ENCODE measurements around the gene TRAPPC11.
A peak's percentile ranks its signal among the peaks of the same experiment; 100 is the strongest.

- TF ChIP-seq, protein P1, sequence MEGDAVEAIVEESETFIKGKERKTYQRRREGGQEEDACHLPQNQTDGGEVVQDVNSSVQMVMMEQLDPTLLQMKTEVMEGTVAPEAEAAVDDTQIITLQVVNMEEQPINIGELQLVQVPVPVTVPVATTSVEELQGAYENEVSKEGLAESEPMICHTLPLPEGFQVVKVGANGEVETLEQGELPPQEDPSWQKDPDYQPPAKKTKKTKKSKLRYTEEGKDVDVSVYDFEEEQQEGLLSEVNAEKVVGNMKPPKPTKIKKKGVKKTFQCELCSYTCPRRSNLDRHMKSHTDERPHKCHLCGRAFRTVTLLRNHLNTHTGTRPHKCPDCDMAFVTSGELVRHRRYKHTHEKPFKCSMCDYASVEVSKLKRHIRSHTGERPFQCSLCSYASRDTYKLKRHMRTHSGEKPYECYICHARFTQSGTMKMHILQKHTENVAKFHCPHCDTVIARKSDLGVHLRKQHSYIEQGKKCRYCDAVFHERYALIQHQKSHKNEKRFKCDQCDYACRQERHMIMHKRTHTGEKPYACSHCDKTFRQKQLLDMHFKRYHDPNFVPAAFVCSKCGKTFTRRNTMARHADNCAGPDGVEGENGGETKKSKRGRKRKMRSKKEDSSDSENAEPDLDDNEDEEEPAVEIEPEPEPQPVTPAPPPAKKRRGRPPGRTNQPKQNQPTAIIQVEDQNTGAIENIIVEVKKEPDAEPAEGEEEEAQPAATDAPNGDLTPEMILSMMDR (conservative IDR thresholded peaks at IDR 0.05; ENCODE audit: low read depth, low read length) = no peak
- TF ChIP-seq RAD21 (IDR thresholded peaks at IDR 0.05; ENCODE audit: low read length) (no peak), FOS (IDR thresholded peaks at IDR 0.05; ENCODE audit: low read depth, low read length) (no peak), NFE2L2 (IDR thresholded peaks at IDR 0.05; ENCODE audit: low read depth, low read length) (no peak), ELK1 (IDR thresholded peaks at IDR 0.05; ENCODE audit: borderline replicate concordance, low read depth, low read length) (no peak), MAZ (IDR thresholded peaks at IDR 0.05; ENCODE audit: borderline replicate concordance, low read depth, low read length) (no peak), BHLHE40 (IDR thresholded peaks at IDR 0.05; ENCODE audit: low read depth, low read length) (no peak), CHD1 (IDR thresholded peaks at IDR 0.05; ENCODE audit: low read depth, low read length) (no peak), POLR2A (IDR thresholded peaks at IDR 0.05; ENCODE audit: low read depth, low read length) (no peak), MXI1 (IDR thresholded peaks at IDR 0.05; ENCODE audit: borderline replicate concordance, low read depth, low read length) (no peak), CEBPB (IDR thresholded peaks at IDR 0.05; ENCODE audit: low read depth, low read length) (peak; percentile 69), SMC3 (IDR thresholded peaks at IDR 0.05; ENCODE audit: low read depth, low read length) (no peak), RFX5 (IDR thresholded peaks at IDR 0.05; ENCODE audit: low read depth, low read length) (no peak)
- TF ChIP-seq, protein P2, sequence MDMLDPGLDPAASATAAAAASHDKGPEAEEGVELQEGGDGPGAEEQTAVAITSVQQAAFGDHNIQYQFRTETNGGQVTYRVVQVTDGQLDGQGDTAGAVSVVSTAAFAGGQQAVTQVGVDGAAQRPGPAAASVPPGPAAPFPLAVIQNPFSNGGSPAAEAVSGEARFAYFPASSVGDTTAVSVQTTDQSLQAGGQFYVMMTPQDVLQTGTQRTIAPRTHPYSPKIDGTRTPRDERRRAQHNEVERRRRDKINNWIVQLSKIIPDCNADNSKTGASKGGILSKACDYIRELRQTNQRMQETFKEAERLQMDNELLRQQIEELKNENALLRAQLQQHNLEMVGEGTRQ (IDR thresholded peaks at IDR 0.05; ENCODE audit: low read depth, low read length) = no peak
Measured at GRCh38 chr4:183638436-183638835, 20.7 kb upstream of the TRAPPC11 start.
